ENCODE results near the gene TST. TPM values are rescaled to one million over a fixed set of nuclear protein-coding genes. Genes with fewer than 3 reads are reported as not detected.

TST gene
- total and polyA plus RNA-seq, 5 experiments from 2014 or later, result 1.5 TPM; not detected in 4

- Mint-ChIP-seq H3K4me1 (peaks cover 4 to 18% (median 10%) of the 10 kb centered on the region in 4 donors), H3K9me3 (no peaks in the 10 kb centered on the region), H3K36me3 (peaks cover 0 to 16% (median 4%) of the 10 kb centered on the region in 3 donors), H3K4me3 (peak within 1 kb of the TSS; percentile 74 to 91 (median 84)), H3K27me3 (no peaks in the 10 kb centered on the region), H3K27ac (peak within 1 kb of the TSS in 9 of 10 donors; percentile 61 to 90 (median 80))
- POLR2A ChIA-PET, result interaction anchor here (0.8 to 1.2 kb wide), 5 partner anchors 74 to 276 kb away, joined by 3 to 7 read pairs (median 3); partner anchors contain the start of genes IFT27 and IL2RB
- DNase-seq (peak; percentile 57 to 82 (median 68)), ATAC-seq (peak; percentile 99 to 100)
Measured at GRCh38 chr22:37051391-37052385, 32.4 kb upstream of the TST start, which contains the start of gene KCTD17. TSS of gene KCTD17 (plus strand) at chr22:37051742. CDS start at chr22:37051761, 19 bp downstream.

DNA sequence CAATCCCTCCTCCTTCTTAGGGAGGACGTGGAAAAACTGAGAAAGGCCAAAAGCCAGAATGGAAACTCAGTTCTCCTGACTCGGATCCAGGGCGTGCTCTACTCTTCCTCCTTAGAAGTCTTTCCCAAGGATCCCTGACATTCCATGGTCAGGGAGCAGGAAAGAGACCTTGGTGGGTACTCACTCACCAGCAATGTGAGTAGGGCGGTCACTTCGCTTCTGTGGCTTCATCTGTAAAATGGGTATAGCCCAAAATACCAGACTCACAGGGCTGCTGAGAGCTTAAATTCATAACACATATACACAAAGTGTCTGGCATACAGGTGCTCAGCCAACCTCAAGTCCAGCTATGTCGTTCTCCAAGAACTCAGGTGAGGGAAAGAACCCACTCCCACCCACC is 31.7 kb upstream of the TST start:
- Mint-ChIP-seq H3K4me3 (peak overlapping the region in 9 of 10 donors; percentile 26 to 87 (median 73)), H3K27me3 (no peaks in the 10 kb centered on the region), H3K4me1 (peaks cover 4 to 18% (median 10%) of the 10 kb centered on the region in 4 donors), H3K36me3 (peaks cover 0 to 11% (median 0%) of the 10 kb centered on the region in 3 donors), H3K27ac (peak overlapping the region in 1 of 10 donors; percentile 8), H3K9me3 (no peaks in the 10 kb centered on the region)
- ATAC-seq, result no peak
- POLR2A ChIA-PET, result interaction anchor here (0.8 to 1.2 kb wide), 4 partner anchors 73 to 193 kb away, joined by 3 to 4 read pairs (median 3); partner anchors contain the start of gene IL2RB
- no peak for DNase-seq

GRCh38 chr22:37049224-37049623 is 30.0 kb upstream of the TST start:
- DNase-seq (no peak), ATAC-seq (no peak)
- H3K27ac Mint-ChIP-seq, result peak overlapping the region in 1 of 10 donors; percentile 19
- H3K27me3 Mint-ChIP-seq, result no peaks in the 10 kb centered on the region
- no peaks in the 10 kb centered on the region for H3K9me3 Mint-ChIP-seq
- no peaks in the 10 kb centered on the region for H3K36me3 Mint-ChIP-seq
- POLR2A ChIA-PET, result no interaction called here
- H3K4me3 Mint-ChIP-seq, result no peak overlapping the region
- peaks cover 5 to 21% (median 13%) of the 10 kb centered on the region in 4 donors for H3K4me1 Mint-ChIP-seq

DNA sequence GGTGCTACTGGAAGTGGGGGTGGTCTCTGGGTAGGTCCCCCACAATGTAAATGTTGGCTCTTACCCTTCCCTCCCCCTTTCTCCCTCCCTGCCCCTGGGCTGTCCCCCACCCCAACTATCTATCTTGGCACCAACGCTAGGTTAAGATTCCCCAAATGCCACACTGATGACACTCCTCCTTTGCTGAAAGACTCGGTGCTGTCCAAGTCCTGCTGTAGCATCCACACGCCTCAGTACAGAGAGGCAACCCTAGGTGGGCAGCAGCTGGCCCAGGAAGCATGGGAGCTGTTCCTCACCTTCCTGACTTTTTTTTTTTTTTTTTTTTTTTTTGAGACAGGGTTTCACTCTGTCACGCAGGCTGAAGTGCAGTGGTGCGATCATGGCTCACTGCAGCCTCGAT is 28.9 kb upstream of the TST start:
- no peaks in the 10 kb centered on the region for H3K9me3 Mint-ChIP-seq
- peaks cover 0 to 3% (median 0%) of the 10 kb centered on the region in 5 donors for H3K27me3 Mint-ChIP-seq
- H3K27ac Mint-ChIP-seq, result no peak overlapping the region
- POLR2A ChIA-PET, result interaction anchor here (0.7 kb wide), 1 partner anchor 78 kb away, joined by 10 read pairs; no protein-coding TSS in a partner anchor
- no peak for ATAC-seq
- DNase-seq, result no peak
- peaks cover 5 to 18% (median 10%) of the 10 kb centered on the region in 4 donors for H3K4me1 Mint-ChIP-seq
- H3K4me3 Mint-ChIP-seq, result no peak overlapping the region
- H3K36me3 Mint-ChIP-seq, result no peaks in the 10 kb centered on the region

- peaks cover 0 to 3% (median 0%) of the 10 kb centered on the region in 5 donors for H3K27me3 Mint-ChIP-seq
- no peak for DNase-seq
- peaks cover 0 to 8% (median 3%) of the 10 kb centered on the region in 4 donors for H3K4me1 Mint-ChIP-seq
- no peak for ATAC-seq
- H3K4me3 Mint-ChIP-seq, result no peak overlapping the region
- no peaks in the 10 kb centered on the region for H3K36me3 Mint-ChIP-seq
- peak overlapping the region in 1 of 10 donors; percentile 62 for H3K27ac Mint-ChIP-seq
- POLR2A ChIA-PET, result no interaction called here
- H3K9me3 Mint-ChIP-seq, result no peaks in the 10 kb centered on the region
Measured at GRCh38 chr22:37047006-37047405, 27.8 kb upstream of the TST start.

GRCh38 chr22:37046589-37046988 is 27.3 kb upstream of the TST start:
- DNase-seq, result no peak
- H3K27me3 Mint-ChIP-seq, result peaks cover 0 to 3% (median 0%) of the 10 kb centered on the region in 5 donors
- no peaks in the 10 kb centered on the region for H3K36me3 Mint-ChIP-seq
- H3K4me1 Mint-ChIP-seq, result peaks cover 0 to 8% (median 3%) of the 10 kb centered on the region in 4 donors
- POLR2A ChIA-PET, result no interaction called here
- ATAC-seq, result no peak
- no peaks in the 10 kb centered on the region for H3K9me3 Mint-ChIP-seq
- no peak overlapping the region for H3K4me3 Mint-ChIP-seq
- H3K27ac Mint-ChIP-seq, result peak overlapping the region in 1 of 10 donors; percentile 62

GRCh38 chr22:37045958-37046357 is 26.7 kb upstream of the TST start:
- H3K9me3 Mint-ChIP-seq, result no peaks in the 10 kb centered on the region
- POLR2A ChIA-PET, result no interaction called here
- DNase-seq (no peak), ATAC-seq (no peak)
- H3K4me3 Mint-ChIP-seq, result no peak overlapping the region
- peaks cover 0 to 6% (median 2%) of the 10 kb centered on the region in 4 donors for H3K4me1 Mint-ChIP-seq
- H3K36me3 Mint-ChIP-seq, result no peaks in the 10 kb centered on the region
- no peak overlapping the region for H3K27ac Mint-ChIP-seq
- H3K27me3 Mint-ChIP-seq, result peaks cover 0 to 3% (median 0%) of the 10 kb centered on the region in 5 donors

GRCh38 chr22:37044634-37045625 is 25.7 kb upstream of the TST start:
- DNase-seq (no peak), ATAC-seq (no peak)
- H3K9me3 Mint-ChIP-seq, result no peaks in the 10 kb centered on the region
- peaks cover 0 to 7% (median 0%) of the 10 kb centered on the region in 5 donors for H3K27me3 Mint-ChIP-seq
- POLR2A ChIA-PET, result no interaction called here
- no peak overlapping the region for H3K4me3 Mint-ChIP-seq
- H3K36me3 Mint-ChIP-seq, result no peaks in the 10 kb centered on the region
- H3K27ac Mint-ChIP-seq, result no peak overlapping the region
- peaks cover 0 to 6% (median 2%) of the 10 kb centered on the region in 4 donors for H3K4me1 Mint-ChIP-seq

GRCh38 chr22:37043828-37044538 is 24.7 kb upstream of the TST start:
- Mint-ChIP-seq H3K4me1 (peaks cover 0 to 6% (median 2%) of the 10 kb centered on the region in 4 donors), H3K9me3 (no peaks in the 10 kb centered on the region), H3K27me3 (peaks cover 0 to 8% (median 0%) of the 10 kb centered on the region in 5 donors), H3K36me3 (no peaks in the 10 kb centered on the region), H3K27ac (no peak overlapping the region), H3K4me3 (peak overlapping the region in 1 of 10 donors; percentile 38)
- DNase-seq (peak in 1 of 10 donors; percentile 15), ATAC-seq (peak; percentile 59 to 79)
- POLR2A ChIA-PET, result no interaction called here

DNA sequence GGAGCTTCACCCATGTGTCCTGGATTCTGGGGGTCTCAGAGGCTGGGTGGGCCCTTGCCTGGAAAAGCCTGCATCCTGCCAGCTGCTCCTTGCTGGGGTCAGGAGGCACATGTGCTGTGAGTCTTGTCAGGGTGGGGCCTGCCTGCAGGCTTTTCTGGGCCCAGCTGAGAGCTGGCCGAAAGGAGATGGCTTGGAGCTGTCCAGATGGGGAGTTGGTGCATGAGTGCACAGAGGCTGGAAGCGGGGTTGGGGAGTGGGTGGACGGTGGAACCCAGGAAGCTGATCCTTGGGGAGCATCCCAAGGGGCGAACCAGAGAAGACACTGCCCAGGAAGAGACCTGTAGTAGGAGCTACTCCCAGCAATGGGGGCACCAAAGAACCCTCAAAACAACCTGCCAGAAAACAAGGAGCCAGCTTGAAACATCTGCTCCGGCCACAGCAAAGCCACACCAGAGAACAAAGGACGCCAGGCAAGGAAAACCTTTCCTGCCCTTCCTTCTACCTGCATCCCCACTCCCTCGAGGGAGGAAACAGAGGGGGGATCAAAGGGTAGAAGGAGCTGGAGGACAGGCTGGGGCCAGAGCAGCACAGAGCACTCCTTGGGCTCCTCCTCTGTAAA is 24.1 kb upstream of the TST start:
- POLR2A ChIA-PET, result interaction anchor here (0.9 kb wide), 1 partner anchor 165 kb away, joined by 3 read pairs; no protein-coding TSS in a partner anchor
- no peak overlapping the region for H3K4me3 Mint-ChIP-seq
- peaks cover 0 to 8% (median 0%) of the 10 kb centered on the region in 5 donors for H3K27me3 Mint-ChIP-seq
- no peaks in the 10 kb centered on the region for H3K36me3 Mint-ChIP-seq
- H3K4me1 Mint-ChIP-seq, result peaks cover 0 to 6% (median 2%) of the 10 kb centered on the region in 4 donors
- no peak for DNase-seq
- ATAC-seq, result no peak
- no peaks in the 10 kb centered on the region for H3K9me3 Mint-ChIP-seq
- H3K27ac Mint-ChIP-seq, result no peak overlapping the region

GRCh38 chr22:37039466-37039865 is 20.2 kb upstream of the TST start:
- POLR2A ChIA-PET, result no interaction called here
- H3K9me3 Mint-ChIP-seq, result no peaks in the 10 kb centered on the region
- H3K27ac Mint-ChIP-seq, result no peak overlapping the region
- H3K27me3 Mint-ChIP-seq, result peaks cover 4 to 19% (median 8%) of the 10 kb centered on the region in 5 donors
- no peak for ATAC-seq
- no peak for DNase-seq
- no peak overlapping the region for H3K4me3 Mint-ChIP-seq
- no peaks in the 10 kb centered on the region for H3K4me1 Mint-ChIP-seq
- no peaks in the 10 kb centered on the region for H3K36me3 Mint-ChIP-seq

Measured in naive thymus-derived CD8-positive, alpha-beta T cell (primary cell).